Endothelial cell of umbilical vein (primary cell): ENCODE results near the gene TMPRSS4. TPM values are rescaled to one million over a fixed set of nuclear protein-coding genes. Genes with fewer than 3 reads are reported as not detected.

ENCODE experiments used
- BruUV-seq: library from RNA; stranded (reverse); fragments of 400-500 nt; replicated peaks from 2 replicates; lab custom pipeline; 2021; lab: Mats Ljungman, UMichigan
- CTCF ChIA-PET: fragments of 300-600, 350-600 bp; sonication (Branson Sonifier 250); formaldehyde crosslinking; loops from one replicate; lab custom pipeline; 2021; ENCODE audit warnings: antibody characterized with exemption, inconsistent platforms; lab: Charles Lee
- POLR2A ChIA-PET: fragments of 300-600, 350-600 bp; sonication (Branson Sonifier 250); formaldehyde crosslinking; loops from one replicate; lab custom pipeline; 2021; ENCODE audit warnings: antibody characterized with exemption, inconsistent platforms; lab: Charles Lee
- DNase-seq: peaks from one replicate; pipeline ENCODE4 v3.0.0-alpha.2; 2011; ENCODE audit warnings: low read depth, low spot score
- FAIRE-seq: peaks from 2 replicates; lab custom pipeline; 2011; peaks lifted over from hg19 to GRCh38; lab: Jason Lieb, UNC
- H2AFZ ChIP-seq: 2 replicates; pipeline ENCODE4 v1.6.0; 2012; ENCODE audit warnings: low read depth, low read length, control low read depth, inconsistent platforms
- H3K27ac ChIP-seq: 2 replicates; pipeline ENCODE4 v1.5.1; 2011; ENCODE audit warnings: low read depth, mild to moderate bottlenecking, control low read depth, low read length, moderate library complexity; ENCODE audit not compliant: insufficient read depth
- H3K27me3 ChIP-seq, 2 experiments: 2 replicates each; pipeline versions ENCODE4 v1.6.0 to v1.6.1; 2011; ENCODE audit warnings: low read length in 2 of 2, mixed read lengths in 1 of 2; ENCODE audit not compliant: control insufficient read depth in 2 of 2, insufficient read depth in 2 of 2
- H3K36me3 ChIP-seq, 2 experiments: 2 replicates in 1 of 2; 3 replicates in 1 of 2; pipeline ENCODE4 v1.5.1; 2011; ENCODE audit warnings: low read length in 2 of 2, mild to moderate bottlenecking in 1 of 2, moderate library complexity in 1 of 2; ENCODE audit not compliant: control insufficient read depth in 2 of 2, insufficient read depth in 2 of 2; ENCODE audit errors: extremely low read depth in 1 of 2
- H3K4me1 ChIP-seq: 3 replicates; pipeline ENCODE4 v1.5.1; 2011; ENCODE audit warnings: mild to moderate bottlenecking, low read length; ENCODE audit not compliant: control insufficient read depth, insufficient read depth; ENCODE audit errors: extremely low read depth
- H3K4me2 ChIP-seq: 2 replicates; pipeline ENCODE4 v1.6.1; 2011; ENCODE audit warnings: low read length, control low read depth, mixed read lengths; ENCODE audit not compliant: insufficient read depth
- H3K4me3 ChIP-seq, 3 experiments: fragments of 200-600 bp in 1 of 3; sonication (generic), shearing (Covaris generic) in 1 of 3; replicated peaks in 1 of 3; 2 replicates each; pipeline ENCODE4 v1.5.1; 2011 to 2016; ENCODE audit warnings: control low read depth in 3 of 3, low read length in 3 of 3, mild to moderate bottlenecking in 2 of 3, inconsistent platforms in 1 of 3, low read depth in 1 of 3, moderate library complexity in 1 of 3; ENCODE audit not compliant: insufficient read depth in 1 of 3
- H3K79me2 ChIP-seq: 2 replicates; pipeline ENCODE4 v1.6.0; 2012; ENCODE audit warnings: low read length, inconsistent platforms; ENCODE audit not compliant: control insufficient read depth, insufficient read depth
- H3K9ac ChIP-seq: replicated peaks from 2 replicates; pipeline ENCODE3; 2011; ENCODE audit warnings: low read length, control low read depth; ENCODE audit not compliant: insufficient read depth; ENCODE audit errors: extremely low read depth
- H3K9me1 ChIP-seq: replicated peaks from 3 replicates; pipeline ENCODE4 v1.6.0; 2011; ENCODE audit warnings: mild to moderate bottlenecking, low read length; ENCODE audit not compliant: control insufficient read depth, insufficient read depth; ENCODE audit errors: extremely low read depth
- H3K9me3 ChIP-seq: replicated peaks from 2 replicates; pipeline ENCODE4 v1.5.1; 2012; ENCODE audit warnings: low read length, inconsistent platforms; ENCODE audit not compliant: control insufficient read depth, insufficient read depth
- H4K20me1 ChIP-seq: replicated peaks from 2 replicates; pipeline ENCODE3; 2011; ENCODE audit warnings: mild to moderate bottlenecking, low read length; ENCODE audit not compliant: control insufficient read depth, insufficient read depth; ENCODE audit errors: extremely low read depth
- CTCF ChIP-seq, 2 donors: IDR thresholded peaks; 1 replicate in 1 of 2; 2 replicates in 1 of 2; pipeline ENCODE4 v1.5.1; 2011; ENCODE audit warnings: low read length in 2 of 2, mild to moderate bottlenecking in 2 of 2, moderate library complexity in 2 of 2, control low read depth in 1 of 2, inconsistent platforms in 1 of 2, low read depth in 1 of 2; ENCODE audit not compliant: insufficient read depth in 1 of 2; ENCODE audit errors: extremely low read depth in 1 of 2
- EZH2 ChIP-seq: IDR thresholded peaks from 2 replicates; pipeline ENCODE4 v1.6.1; 2012; ENCODE audit warnings: borderline replicate concordance, low read depth, mild to moderate bottlenecking, moderate library complexity, low read length, inconsistent platforms; ENCODE audit not compliant: severe bottlenecking
- FOS ChIP-seq: IDR thresholded peaks from 2 replicates; pipeline ENCODE4 v1.6.1; 2011; ENCODE audit warnings: mild to moderate bottlenecking, low read length, moderate library complexity, borderline replicate concordance; ENCODE audit not compliant: insufficient read depth
- GATA2 ChIP-seq: IDR thresholded peaks from 2 replicates; pipeline ENCODE4 v1.7.0; 2011; ENCODE audit warnings: low read depth, mild to moderate bottlenecking, moderate library complexity, mixed read lengths, low read length; ENCODE audit not compliant: insufficient read length, insufficient read depth
- JUN ChIP-seq: IDR thresholded peaks from 2 replicates; pipeline ENCODE4 v1.6.1; 2011; ENCODE audit warnings: borderline replicate concordance, low read depth; ENCODE audit not compliant: insufficient read length, insufficient read depth
- MYC ChIP-seq: IDR thresholded peaks from one replicate; pipeline ENCODE4 v1.6.1; 2011; ENCODE audit warnings: mild to moderate bottlenecking, low read depth, low read length
- POLR2A ChIP-seq: IDR thresholded peaks from 2 replicates; pipeline ENCODE4 v1.6.1; 2012; ENCODE audit warnings: low read depth, mild to moderate bottlenecking, control low read depth, low read length
- POLR2AphosphoS5 ChIP-seq: IDR thresholded peaks from 2 replicates; pipeline ENCODE4 v1.6.1; 2012; ENCODE audit warnings: low read depth, mild to moderate bottlenecking, control low read depth, low read length, moderate library complexity; ENCODE audit not compliant: insufficient read depth
- dilution Hi-C: fragments of 300-500 bp; cut with MboI; formaldehyde crosslinking; loops from one replicate; pipeline ENCODE4 v1.15.0; 2019; ENCODE audit warnings: low sequenced_read_pairs; ENCODE audit not compliant: extremely low pct_ligation_motif_present
- intact Hi-C: fragments of 100-400 bp; cut with micrococcal nuclease; formaldehyde crosslinking; loops from one replicate; pipeline ENCODE4 v1.10.0; 2022
- polyA plus RNA-seq, 4 experiments: library from polyadenylated mRNA; depleted of rRNA in 3 of 4; stranded (reverse) in 3 of 4; unstranded in 1 of 4; fragments of >200 nt; gene quantifications; 2 replicates each; pipeline versions ENCODE4 v1.2.1 to v1.2.3, GENCODE V29; 2011 to 2012; ENCODE audit warnings: missing spikeins in 1 of 4
- total RNA-seq: library from RNA; stranded (reverse); gene quantifications from 2 replicates; pipeline ENCODE4 v1.2.3, GENCODE V29; 2021
- TF ChIP-seq, protein P1 (sequence below): IDR thresholded peaks from 2 replicates; pipeline ENCODE4 v1.6.1; 2011; ENCODE audit not compliant: insufficient read depth, insufficient read length

The TMPRSS4 gene
- total and polyA plus RNA-seq, 2 donors (not counting 3 experiments of a cell fraction or from before 2014, with no cell fraction given) = not detected

- FAIRE-seq = no peak
- DNase-seq = no peak
- H3K9me1 ChIP-seq = no peaks in the 10 kb centered on the region
- no peak overlapping the region for H3K9ac ChIP-seq
- no peak overlapping the region for H2AFZ ChIP-seq
- H3K4me3 ChIP-seq = no peak overlapping the region
- BruUV-seq = no TSS peak
- ChIA-PET POLR2A (no interaction called here), CTCF (interaction anchor here (0.9 to 6.8 kb wide), 4 partner anchors 9 to 26 kb away, joined by 3 to 66 read pairs (median 4); no protein-coding TSS in a partner anchor)
- H3K4me2 ChIP-seq = no peak overlapping the region
- dilution Hi-C loops (no loop called here), intact Hi-C loops (no loop called here)
- no peak for TF ChIP-seq GATA2
- no peaks in the 10 kb centered on the region for H3K79me2 ChIP-seq
- peaks cover 3% of the 10 kb centered on the region for H3K4me1 ChIP-seq
- no peak overlapping the region for H3K27ac ChIP-seq
- no peaks in the 10 kb centered on the region for H3K36me3 ChIP-seq
- no peaks in the 10 kb centered on the region for H4K20me1 ChIP-seq
- no peaks in the 10 kb centered on the region for H3K9me3 ChIP-seq
- peaks cover 78 to 79% of the 10 kb centered on the region in 2 experiments for H3K27me3 ChIP-seq
Measured at GRCh38 chr11:118155776-118156530, 79.1 kb downstream of the TMPRSS4 start.

GRCh38 chr11:118156531-118157185, 79.8 kb downstream of the TMPRSS4 start:
- no peaks in the 10 kb centered on the region for H4K20me1 ChIP-seq
- ChIA-PET CTCF (interaction anchor here (0.9 to 6.8 kb wide), 3 partner anchors 10 to 25 kb away, joined by 3 to 66 read pairs (median 5); no protein-coding TSS in a partner anchor), POLR2A (no interaction called here)
- no peak overlapping the region for H2AFZ ChIP-seq
- BruUV-seq = no TSS peak
- H3K4me1 ChIP-seq = peaks cover 3% of the 10 kb centered on the region
- DNase-seq (no peak), FAIRE-seq (no peak)
- H3K9ac ChIP-seq = no peak overlapping the region
- TF ChIP-seq CTCF (IDR thresholded peaks at IDR 0.05; ENCODE audit: extremely low read depth in 1 of 2, insufficient read depth in 1 of 2, low read depth in 1 of 2, low read length in 2 of 2) (no peak), POLR2A (no peak), FOS (no peak), GATA2 (no peak), JUN (no peak), MYC (no peak), POLR2AphosphoS5 (no peak), EZH2 (no peak)
- TF ChIP-seq, protein P1, sequence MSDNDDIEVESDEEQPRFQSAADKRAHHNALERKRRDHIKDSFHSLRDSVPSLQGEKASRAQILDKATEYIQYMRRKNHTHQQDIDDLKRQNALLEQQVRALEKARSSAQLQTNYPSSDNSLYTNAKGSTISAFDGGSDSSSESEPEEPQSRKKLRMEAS = no peak
- dilution Hi-C loops (no loop called here), intact Hi-C loops (no loop called here)
- H3K27ac ChIP-seq = no peak overlapping the region
- no peaks in the 10 kb centered on the region for H3K79me2 ChIP-seq
- peaks cover 71 to 75% of the 10 kb centered on the region in 2 experiments for H3K27me3 ChIP-seq
- no peak overlapping the region for H3K4me3 ChIP-seq
- no peaks in the 10 kb centered on the region for H3K9me3 ChIP-seq
- no peaks in the 10 kb centered on the region for H3K9me1 ChIP-seq
- H3K36me3 ChIP-seq = no peaks in the 10 kb centered on the region
- H3K4me2 ChIP-seq = no peak overlapping the region
